Motor neuron (in vitro differentiated cells): ENCODE measurements around the gene UMOD. TPM values are rescaled to one million over a fixed set of nuclear protein-coding genes. Genes with fewer than 3 reads are reported as not detected.

ENCODE experiments used
- ATAC-seq, 8 experiments: fragments of 200-7000 bp; cut with Tn5 transposase; replicated peaks in 6 of 8; 2 replicates each; pipeline ENCODE4 v1.8.0; 2021; ENCODE audit warnings: mild to moderate bottlenecking in 8 of 8, moderate library complexity in 8 of 8
- H3K27ac ChIP-seq, 2 donors: fragments of 250-450 bp; sonication (Bioruptor Pico); 2 replicates each; pipeline ENCODE4 v1.9.0; 2021; ENCODE audit warnings: antibody characterized with exemption in 2 of 2, mild to moderate bottlenecking in 2 of 2, moderate library complexity in 1 of 2
- H3K4me1 ChIP-seq, 2 donors: fragments of 250-450 bp; sonication (Bioruptor Pico); replicated peaks in 1 of 2; 2 replicates each; pipeline ENCODE4 v1.6.1; 2021; ENCODE audit warnings: antibody characterized with exemption in 2 of 2, mild to moderate bottlenecking in 2 of 2, moderate library complexity in 1 of 2
- H3K4me3 ChIP-seq, 5 donors: fragments of 250-450 bp; sonication (Bioruptor Pico); 2 replicates each; pipeline ENCODE4 v1.9.0; 2021; ENCODE audit warnings: antibody characterized with exemption in 5 of 5, mild to moderate bottlenecking in 5 of 5, moderate library complexity in 4 of 5
- WGBS, 10 experiments: fragments of 450-650 bp; shearing (Covaris generic); methylation state at CpG; one replicate each; pipeline ENCODE4 v1.0.0; 2022; 5-methylcytosine and 5-hydroxymethylcytosine counted together
- in situ Hi-C, 9 experiments: fragments of 400-800 bp; cut with MboI; loops; one replicate each; pipeline ENCODE4 v1.15.0; 2021; ENCODE audit warnings: low sequenced_read_pairs in 9 of 9, low pct_unique_long_range_greater_than_20kb in 2 of 9; ENCODE audit not compliant: unreplicated experiment in 9 of 9
- total RNA-seq, 8 experiments: library from RNA; unstranded; fragments of 300-600 nt; gene quantifications; 2 replicates each; pipeline versions ENCODE4 v1.2.3 to v1.2.4, GENCODE V29; 2022

The UMOD gene
- not detected for total RNA-seq

DNA sequence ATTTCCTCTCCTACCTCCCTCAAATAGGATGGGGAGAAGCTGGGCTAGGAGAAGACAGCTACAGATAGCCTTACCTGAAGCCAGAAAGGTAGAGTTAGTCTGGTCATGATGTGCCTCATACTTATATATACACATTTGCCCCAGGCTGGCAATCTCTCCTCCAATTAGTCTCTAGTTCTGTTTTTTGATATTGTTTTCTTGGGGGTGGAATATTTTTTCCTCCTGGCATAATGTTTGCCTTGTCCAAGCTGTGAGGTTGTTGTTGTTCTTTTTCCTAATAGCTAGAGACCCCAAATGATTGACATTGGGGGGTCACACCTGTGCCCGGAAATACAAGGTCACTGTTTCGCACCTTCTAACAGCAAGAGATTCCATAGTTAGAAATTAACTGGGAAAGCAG, at the start of gene UMOD:
Gene UMOD, minus strand, starts transcription at position 101 of the 400 bp plus-strand sequence. CDS start 1,978 bp downstream, outside the sequence.
- peaks cover 0 to 3% of the 10 kb centered on the region in 2 donors for H3K4me1 ChIP-seq
- no peak within 1 kb of the TSS for H3K27ac ChIP-seq
- in situ Hi-C loops, result no loop called here
- 63 to 95% (median 83%) methylated on average over 1 to 2 of the region's 2 CpGs; no CpG with 5 or more reads in 6 of the 10 experiments for WGBS, 10 experiments
- no peak for ATAC-seq
- no peak within 1 kb of the TSS for H3K4me3 ChIP-seq

DNA sequence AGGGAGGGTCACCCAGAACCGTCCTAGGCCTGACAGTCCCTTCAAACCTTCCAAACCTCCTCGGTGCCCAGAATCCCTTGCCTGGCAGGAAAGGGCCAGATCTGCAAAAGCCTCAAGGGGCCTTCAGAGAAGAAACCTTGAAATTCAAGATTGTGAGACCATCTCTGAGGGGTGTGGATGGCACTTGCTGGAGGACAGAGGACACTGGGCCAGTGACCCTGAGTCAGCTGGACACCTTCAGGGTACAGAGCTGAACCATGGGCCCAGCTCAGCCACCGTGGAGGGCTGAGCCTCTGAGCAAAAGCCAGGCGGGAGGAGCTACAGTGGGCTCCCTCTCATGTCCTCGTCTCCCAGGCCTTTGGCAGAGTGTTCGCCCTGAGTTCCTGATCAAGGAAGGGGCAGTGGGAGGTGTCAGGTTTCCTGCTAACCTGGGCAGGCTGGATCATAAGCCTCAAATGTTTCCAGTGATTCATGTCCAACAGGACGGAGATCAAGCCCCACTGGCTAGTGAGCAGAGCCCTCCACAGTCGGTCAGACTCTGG, 49.0 kb upstream of the UMOD start:
- ATAC-seq, result no peak
- Histone ChIP-seq H3K4me3 (no peak overlapping the region), H3K27ac (no peak overlapping the region), H3K4me1 (peaks cover 0 to 5% of the 10 kb centered on the region in 2 donors)
- WGBS, 10 experiments, result 6 to 100% (median 85%) methylated on average over 1 to 5 of the region's 8 CpGs; no CpG with 5 or more reads in 4 of the 10 experiments
- in situ Hi-C loops, result no loop called here

DNA sequence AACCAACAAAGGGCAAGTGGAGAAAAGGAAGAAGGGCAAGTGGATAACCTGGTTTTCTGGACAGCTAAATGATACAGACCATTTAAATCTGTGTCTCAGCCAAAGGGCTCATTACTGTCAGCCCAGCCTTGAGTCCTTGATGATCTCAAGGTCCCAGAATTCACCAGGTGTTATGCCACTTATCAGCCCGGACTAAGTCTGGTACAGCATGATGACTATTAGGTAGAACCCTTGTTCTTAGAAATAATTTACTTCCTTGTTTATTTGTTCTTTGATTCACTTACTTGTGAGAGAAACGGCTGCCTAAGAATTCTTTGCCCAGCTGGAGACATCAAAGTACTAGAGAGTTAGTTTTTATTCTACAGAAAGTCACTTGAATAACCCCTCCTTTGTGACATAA, 48.6 kb upstream of the UMOD start:
- Histone ChIP-seq H3K4me3 (no peak overlapping the region), H3K27ac (no peak overlapping the region), H3K4me1 (peaks cover 0 to 5% of the 10 kb centered on the region in 2 donors)
- WGBS, 10 experiments, result 5 to 100% (median 44%) methylated on average over 1 to 2 of the region's 2 CpGs; no CpG with 5 or more reads in 3 of the 10 experiments
- in situ Hi-C loops, result no loop called here
- no peak for ATAC-seq

DNA sequence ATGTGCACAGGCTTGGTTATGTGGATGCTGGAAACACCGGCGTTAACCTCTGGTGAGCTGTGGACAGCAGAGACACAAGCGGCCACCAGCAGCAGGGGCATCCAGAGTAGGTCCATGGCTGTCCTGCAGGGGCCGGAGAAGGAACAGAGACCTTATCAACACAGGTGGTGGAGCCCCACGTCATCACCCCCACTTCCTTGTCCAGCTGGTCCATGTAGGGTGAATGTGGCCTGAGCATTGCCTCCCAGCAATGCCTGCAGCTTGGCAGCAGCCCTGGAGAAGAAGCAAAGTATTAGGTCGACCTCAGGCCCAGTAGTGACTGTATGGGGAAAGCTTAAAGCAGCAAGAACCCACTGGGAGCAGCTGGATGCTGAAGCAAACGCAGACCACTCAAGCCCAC, 46.7 kb upstream of the UMOD start:
- H3K27ac ChIP-seq, result no peak overlapping the region
- in situ Hi-C loops, result loop anchor here in 4 of 9 experiments (10.0 to 25.0 kb wide), 5 partner anchors 64 to 812 kb away; no protein-coding TSS in a partner anchor

DNA sequence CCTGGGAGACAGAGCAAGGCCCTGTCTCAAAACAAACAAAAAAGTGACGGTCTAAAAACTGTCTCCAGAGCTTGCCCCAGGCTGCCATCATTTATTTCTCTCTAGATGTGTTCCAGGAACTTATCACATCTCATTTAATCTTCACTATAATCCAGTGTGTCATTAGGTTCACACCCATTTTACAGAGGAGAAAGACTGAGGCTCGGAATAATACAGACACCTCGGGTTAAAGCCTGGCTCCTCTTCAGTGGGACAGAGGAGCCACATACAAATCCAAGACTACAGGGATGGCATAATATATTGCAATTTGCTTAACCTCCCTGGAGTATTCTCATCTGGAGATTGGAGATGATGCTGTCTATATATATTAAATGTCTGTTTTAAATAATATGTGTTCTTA, 46.1 kb upstream of the UMOD start:
- H3K4me3 ChIP-seq, result no peak overlapping the region
- no peak for ATAC-seq
- H3K4me1 ChIP-seq, result peaks cover 0 to 5% of the 10 kb centered on the region in 2 donors
- no peak overlapping the region for H3K27ac ChIP-seq
- 0 to 97% (median 92%) methylated on average over 1 to 3 of the region's 3 CpGs; no CpG with 5 or more reads in 5 of the 10 experiments for WGBS, 10 experiments
- in situ Hi-C loops, result loop anchor here in 4 of 9 experiments (10.0 to 25.0 kb wide), 5 partner anchors 64 to 811 kb away; no protein-coding TSS in a partner anchor

More for the DNA sequence above, 46.7 kb upstream of the UMOD start:
- ATAC-seq, result no peak
- 0 to 80% (median 40%) methylated on average over 1 to 3 of the region's 7 CpGs; no CpG with 5 or more reads in 7 of the 10 experiments for WGBS, 10 experiments
- Histone ChIP-seq H3K4me1 (peaks cover 0 to 5% of the 10 kb centered on the region in 2 donors), H3K4me3 (no peak overlapping the region)

DNA sequence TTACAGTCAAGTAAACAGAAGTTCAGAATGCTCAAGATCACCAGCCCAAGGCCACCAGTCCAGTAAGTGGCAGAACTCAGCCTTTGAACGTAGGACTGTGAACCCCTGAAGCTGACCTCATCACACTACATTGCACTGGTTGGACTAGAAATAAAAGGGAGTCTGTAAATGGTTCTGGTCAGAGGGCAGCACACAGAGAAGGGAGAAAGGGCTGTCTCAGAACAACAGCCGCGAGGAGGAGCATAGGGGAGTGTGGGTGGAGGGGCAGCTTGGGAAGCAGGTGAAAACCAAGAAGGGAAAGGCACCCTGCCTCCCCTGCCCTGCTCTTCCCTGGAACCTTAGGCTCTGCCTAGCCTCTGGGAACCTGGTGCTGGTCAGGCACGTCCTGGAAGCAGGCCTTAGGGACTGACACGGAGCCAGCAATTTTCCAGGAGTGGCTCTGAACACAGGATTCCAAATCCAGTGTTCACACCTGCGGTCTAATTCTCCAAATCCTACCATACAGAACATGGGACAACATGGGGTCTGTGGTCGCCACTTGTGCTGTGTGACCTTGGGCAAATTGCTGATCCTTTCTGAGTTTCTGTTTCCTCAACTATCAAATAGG, 45.1 kb upstream of the UMOD start:
- H3K4me3 ChIP-seq, result no peak overlapping the region
- ATAC-seq, result no peak
- 8 to 94% (median 67%) methylated on average over 1 to 4 of the region's 7 CpGs; no CpG with 5 or more reads in 1 of the 10 experiments for WGBS, 10 experiments
- in situ Hi-C loops, result loop anchor here in 4 of 9 experiments (10.0 to 25.0 kb wide), 5 partner anchors 63 to 810 kb away; no protein-coding TSS in a partner anchor
- no peak overlapping the region for H3K27ac ChIP-seq
- H3K4me1 ChIP-seq, result peaks cover 0 to 5% of the 10 kb centered on the region in 2 donors

DNA sequence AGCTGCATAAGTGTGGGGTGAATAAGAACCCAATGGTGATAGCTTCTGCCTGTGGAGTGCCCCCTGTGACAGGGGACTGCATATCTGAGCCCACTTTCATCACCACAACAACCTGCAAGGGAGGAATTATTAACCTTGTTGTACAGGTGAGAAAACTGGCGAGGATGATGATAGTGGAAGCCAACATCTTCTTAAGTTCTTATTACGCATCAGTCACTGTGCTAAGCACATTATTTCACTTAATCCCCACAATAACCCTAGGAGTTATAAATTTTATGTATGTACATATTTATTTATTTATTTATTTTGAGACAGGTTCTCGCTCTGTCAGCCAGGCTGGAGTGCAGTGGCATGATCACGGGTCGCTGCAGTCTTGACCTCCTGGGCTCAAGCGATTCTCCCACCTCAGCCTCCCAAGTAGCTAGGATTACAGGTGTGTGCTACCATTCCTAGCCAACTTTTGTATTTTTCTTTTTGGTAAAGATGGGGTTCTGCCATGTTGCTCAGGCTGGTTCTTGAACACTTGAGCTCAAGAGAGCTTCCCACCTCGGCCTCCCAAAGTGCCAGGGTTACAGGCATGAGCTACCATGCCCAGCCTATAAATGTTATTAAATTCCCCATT, 44.4 kb upstream of the UMOD start:
- no peak for ATAC-seq
- 50 to 100% (median 91%) methylated on average over 2 to 6 of the region's 7 CpGs; no CpG with 5 or more reads in 4 of the 10 experiments for WGBS, 10 experiments
- in situ Hi-C loops, result loop anchor here in 4 of 9 experiments (10.0 to 25.0 kb wide), 5 partner anchors 62 to 810 kb away; no protein-coding TSS in a partner anchor
- Histone ChIP-seq H3K27ac (no peak overlapping the region), H3K4me1 (peaks cover 0 to 5% of the 10 kb centered on the region in 2 donors), H3K4me3 (no peak overlapping the region)

DNA sequence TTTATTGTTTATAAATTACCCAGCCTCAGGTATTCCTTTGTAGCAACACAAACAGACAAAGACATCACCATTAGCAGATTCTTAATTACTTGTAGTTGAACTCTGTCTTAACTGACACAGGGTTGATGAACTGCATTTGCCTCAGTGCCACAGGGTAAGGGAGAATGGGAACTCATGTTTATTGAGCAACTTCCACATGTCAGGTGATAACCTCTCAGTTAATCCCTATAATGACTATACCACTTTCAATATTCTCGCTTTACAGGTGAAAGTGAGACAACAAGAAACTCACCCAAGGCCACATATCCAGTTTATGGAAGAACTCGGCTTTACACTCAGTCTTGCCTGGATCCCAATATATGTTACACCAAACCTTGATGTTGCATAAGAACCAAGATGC, 43.4 kb upstream of the UMOD start:
- Histone ChIP-seq H3K4me1 (peaks cover 0 to 5% of the 10 kb centered on the region in 2 donors), H3K27ac (no peak overlapping the region), H3K4me3 (no peak overlapping the region)
- ATAC-seq, result no peak
- in situ Hi-C loops, result loop anchor here in 4 of 9 experiments (10.0 to 25.0 kb wide), 5 partner anchors 61 to 809 kb away; no protein-coding TSS in a partner anchor
- 33 to 100% (median 83%) methylated on average over 1 to 2 of the region's 2 CpGs; no CpG with 5 or more reads in 3 of the 10 experiments for WGBS, 10 experiments

DNA sequence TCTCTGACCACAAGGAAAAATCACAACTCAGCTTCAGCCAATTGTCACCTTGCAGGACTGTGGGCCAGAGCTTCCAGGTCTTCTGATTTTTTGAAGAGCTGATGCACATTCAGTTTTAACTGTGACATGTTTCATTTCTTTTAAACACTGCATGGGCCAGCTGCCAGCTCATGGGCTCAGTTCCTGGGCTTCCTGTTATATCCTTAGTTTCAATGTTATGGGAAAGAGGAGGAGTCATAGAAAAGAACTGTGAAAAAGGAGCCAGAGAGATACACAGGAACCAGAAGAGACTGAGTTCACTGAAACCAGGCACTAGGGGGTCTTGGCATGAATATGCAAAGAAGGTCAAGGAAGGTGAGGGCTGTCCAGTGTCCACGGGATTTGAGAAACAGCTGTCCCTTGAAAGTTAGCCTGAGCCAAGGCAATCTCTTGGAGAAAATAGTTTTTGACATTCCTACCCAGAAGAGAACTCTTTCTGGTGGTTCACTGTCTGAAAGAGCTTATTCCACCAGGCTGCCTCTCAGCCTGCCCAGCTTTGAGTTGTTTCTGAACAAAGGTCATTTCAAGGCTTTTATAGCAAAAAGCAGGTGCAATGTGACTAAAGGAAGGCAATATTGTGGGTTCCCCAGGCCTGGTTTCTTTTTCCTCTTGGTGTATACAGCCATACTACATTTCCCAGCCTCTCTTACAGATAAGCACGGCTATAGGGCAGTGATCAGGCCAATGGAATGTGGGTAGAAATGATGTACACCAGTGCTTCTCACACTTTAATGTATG, 41.5 kb upstream of the UMOD start:
- in situ Hi-C loops, result loop anchor here in 4 of 9 experiments (10.0 to 25.0 kb wide), 5 partner anchors 59 to 807 kb away; no protein-coding TSS in a partner anchor
- Histone ChIP-seq H3K4me3 (no peak overlapping the region), H3K4me1 (no peaks in the 10 kb centered on the region), H3K27ac (no peak overlapping the region)
- ATAC-seq, result peak in 2 of 8 experiments; percentile 32 to 79
- WGBS, 10 experiments, result 0 to 100% (median 27%) methylated on average over 1 to 2 of the region's 2 CpGs; no CpG with 5 or more reads in 2 of the 10 experiments

DNA sequence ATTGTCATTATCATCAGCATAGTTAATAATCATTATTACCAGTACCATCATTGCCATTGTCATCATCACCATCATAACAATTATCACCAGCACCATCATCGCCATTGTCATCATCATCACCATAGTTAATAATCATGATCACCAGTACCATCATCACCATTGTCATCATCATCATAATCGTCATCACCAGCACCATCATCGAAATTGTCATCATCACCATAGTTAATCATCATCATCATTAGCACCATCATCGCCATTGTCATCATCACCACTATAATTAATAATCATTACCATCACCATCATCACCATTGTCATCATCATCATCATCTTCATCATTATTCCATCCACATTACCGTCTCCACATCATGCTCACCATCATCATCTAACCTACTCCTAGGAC, 38.5 kb upstream of the UMOD start:
- H3K4me3 ChIP-seq, result no peak overlapping the region
- in situ Hi-C loops, result loop anchor here in 4 of 9 experiments (10.0 to 25.0 kb wide), 5 partner anchors 56 to 804 kb away; no protein-coding TSS in a partner anchor
- H3K4me1 ChIP-seq, result peaks cover 0 to 3% of the 10 kb centered on the region in 2 donors
- ATAC-seq, result no peak
- H3K27ac ChIP-seq, result no peak overlapping the region
- WGBS, 10 experiments, result 20 to 88% (median 82%) methylated on average over 1 to 5 of the region's 5 CpGs

DNA sequence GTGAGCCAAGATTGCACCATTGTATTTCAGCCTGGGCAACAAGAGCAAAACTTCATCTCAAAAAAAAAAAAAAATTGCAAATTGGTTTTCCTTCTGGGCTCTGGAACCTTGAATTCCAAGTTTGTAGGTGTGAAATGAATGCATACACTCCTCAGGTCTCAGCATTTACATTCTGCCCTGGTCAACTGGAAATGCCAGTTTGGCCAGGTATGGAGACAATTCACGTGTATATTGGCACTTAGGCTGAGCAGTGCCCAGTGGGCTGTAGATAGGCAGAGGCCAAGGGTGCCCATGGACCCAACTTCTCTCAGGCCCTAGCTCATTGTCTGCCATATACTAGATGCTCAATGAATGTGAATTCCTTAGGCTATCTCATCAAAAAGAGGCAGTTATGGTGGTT, 36.3 kb upstream of the UMOD start:
- H3K4me1 ChIP-seq, result peaks cover 0 to 11% of the 10 kb centered on the region in 2 donors
- H3K27ac ChIP-seq, result no peak overlapping the region
- in situ Hi-C loops, result loop anchor here (10.0 to 25.0 kb wide), 7 partner anchors 323 to 802 kb away; no protein-coding TSS in a partner anchor
- 0 to 100% (median 60%) methylated on average over 1 of the region's 1 CpG; no CpG with 5 or more reads in 5 of the 10 experiments for WGBS, 10 experiments
- no peak overlapping the region for H3K4me3 ChIP-seq
- no peak for ATAC-seq

DNA sequence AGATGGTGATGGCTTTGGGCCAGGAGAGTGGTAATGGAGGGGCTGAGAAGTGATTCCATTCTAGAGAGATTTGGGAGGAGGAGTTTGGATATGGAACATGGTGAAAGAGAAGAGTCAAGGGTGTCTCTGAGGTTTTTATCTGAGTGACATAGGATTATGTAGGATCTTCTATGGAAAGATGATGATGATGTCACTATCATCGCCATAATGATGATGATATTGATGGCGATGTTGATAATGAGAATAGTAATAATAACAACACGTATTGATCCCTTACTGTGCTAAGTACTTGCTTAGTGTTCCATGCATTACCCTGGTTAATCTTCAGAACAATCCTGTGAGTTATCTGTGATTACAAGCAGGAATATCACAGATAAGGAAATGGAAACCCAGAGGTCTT, 35.5 kb upstream of the UMOD start:
- Histone ChIP-seq H3K4me3 (no peak overlapping the region), H3K4me1 (peaks cover 3 to 11% of the 10 kb centered on the region in 2 donors), H3K27ac (no peak overlapping the region)
- in situ Hi-C loops, result loop anchor here (10.0 to 25.0 kb wide), 7 partner anchors 324 to 801 kb away; no protein-coding TSS in a partner anchor
- 20 to 100% (median 73%) methylated on average over 1 to 3 of the region's 3 CpGs; no CpG with 5 or more reads in 1 of the 10 experiments for WGBS, 10 experiments
- no peak for ATAC-seq
